ENCODE measurements around the gene TTC13. TPM values are rescaled to one million over a fixed set of nuclear protein-coding genes. Genes with fewer than 3 reads are reported as not detected.

Gene TTC13
- total RNA-seq, 1 donor from 2014 or later, result 8.5 TPM

DNA sequence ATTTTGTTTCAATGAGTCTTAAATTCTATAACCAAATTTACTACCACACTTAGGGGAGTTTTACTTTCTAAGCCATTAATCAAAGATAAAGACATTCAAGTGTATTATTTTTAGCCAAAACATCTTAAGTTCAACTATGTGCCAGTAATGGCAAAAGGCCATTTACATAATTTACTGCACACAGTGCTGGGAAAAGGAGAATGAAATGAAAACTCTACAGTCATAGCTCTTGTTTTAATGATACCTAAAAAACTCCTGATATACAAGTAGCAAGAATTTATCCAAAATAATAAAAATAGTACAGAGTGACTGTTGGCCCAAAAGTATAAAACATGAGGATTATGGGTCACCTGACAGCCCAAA lies 67.9 kb downstream of the TTC13 start:
- TF ChIP-seq, protein P1, sequence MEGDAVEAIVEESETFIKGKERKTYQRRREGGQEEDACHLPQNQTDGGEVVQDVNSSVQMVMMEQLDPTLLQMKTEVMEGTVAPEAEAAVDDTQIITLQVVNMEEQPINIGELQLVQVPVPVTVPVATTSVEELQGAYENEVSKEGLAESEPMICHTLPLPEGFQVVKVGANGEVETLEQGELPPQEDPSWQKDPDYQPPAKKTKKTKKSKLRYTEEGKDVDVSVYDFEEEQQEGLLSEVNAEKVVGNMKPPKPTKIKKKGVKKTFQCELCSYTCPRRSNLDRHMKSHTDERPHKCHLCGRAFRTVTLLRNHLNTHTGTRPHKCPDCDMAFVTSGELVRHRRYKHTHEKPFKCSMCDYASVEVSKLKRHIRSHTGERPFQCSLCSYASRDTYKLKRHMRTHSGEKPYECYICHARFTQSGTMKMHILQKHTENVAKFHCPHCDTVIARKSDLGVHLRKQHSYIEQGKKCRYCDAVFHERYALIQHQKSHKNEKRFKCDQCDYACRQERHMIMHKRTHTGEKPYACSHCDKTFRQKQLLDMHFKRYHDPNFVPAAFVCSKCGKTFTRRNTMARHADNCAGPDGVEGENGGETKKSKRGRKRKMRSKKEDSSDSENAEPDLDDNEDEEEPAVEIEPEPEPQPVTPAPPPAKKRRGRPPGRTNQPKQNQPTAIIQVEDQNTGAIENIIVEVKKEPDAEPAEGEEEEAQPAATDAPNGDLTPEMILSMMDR (conservative IDR thresholded peaks at IDR 0.05; ENCODE audit: low read depth, low read length), result no peak
- no peak for DNase-seq (ENCODE audit: low read depth)
- H3K4me3 ChIP-seq (ENCODE audit: low read depth, low read length), result no peak overlapping the region

DNA sequence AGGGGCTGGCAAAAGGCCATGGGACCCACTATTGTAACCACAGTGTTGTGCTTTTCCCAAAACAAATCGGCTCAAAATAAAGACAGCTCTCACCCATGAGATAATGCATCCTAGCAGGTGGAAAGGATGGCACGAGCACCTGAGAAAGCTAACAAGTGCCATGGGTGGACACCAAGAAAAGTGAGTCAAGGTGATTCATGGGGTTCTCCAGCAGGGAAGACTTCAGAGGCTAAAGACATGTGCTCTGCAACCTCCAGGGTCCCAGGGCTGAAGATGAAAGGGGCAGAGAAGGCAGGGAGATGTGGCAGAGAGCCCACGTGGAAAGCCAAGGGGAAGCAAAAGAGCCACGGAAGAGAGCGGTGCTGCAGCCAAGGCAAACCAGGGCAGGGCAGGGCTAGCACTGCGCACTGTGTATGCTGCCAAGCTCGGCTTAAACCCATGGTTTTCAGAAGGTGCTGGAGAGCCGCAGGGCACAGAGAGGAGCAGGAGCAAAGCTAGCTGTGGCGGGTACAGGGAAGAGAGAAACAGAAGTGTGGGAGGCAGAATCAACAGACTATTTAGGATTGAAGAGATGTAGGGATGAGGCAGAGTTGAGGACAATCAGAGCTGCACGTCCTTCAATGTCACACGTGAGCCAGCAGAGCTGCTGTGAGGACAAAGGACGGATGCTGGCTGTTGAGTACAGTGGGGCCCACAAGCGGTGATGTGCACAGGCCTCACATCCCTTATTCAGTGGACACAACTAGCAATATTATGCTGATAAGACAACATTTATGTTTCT lies 68.5 kb downstream of the TTC13 start:
- no peak for DNase-seq (ENCODE audit: low read depth)
- H3K4me3 ChIP-seq (ENCODE audit: low read depth, low read length), result no peak overlapping the region
- TF ChIP-seq, protein P1 (conservative IDR thresholded peaks at IDR 0.05; ENCODE audit: low read depth, low read length), result no peak

DNA sequence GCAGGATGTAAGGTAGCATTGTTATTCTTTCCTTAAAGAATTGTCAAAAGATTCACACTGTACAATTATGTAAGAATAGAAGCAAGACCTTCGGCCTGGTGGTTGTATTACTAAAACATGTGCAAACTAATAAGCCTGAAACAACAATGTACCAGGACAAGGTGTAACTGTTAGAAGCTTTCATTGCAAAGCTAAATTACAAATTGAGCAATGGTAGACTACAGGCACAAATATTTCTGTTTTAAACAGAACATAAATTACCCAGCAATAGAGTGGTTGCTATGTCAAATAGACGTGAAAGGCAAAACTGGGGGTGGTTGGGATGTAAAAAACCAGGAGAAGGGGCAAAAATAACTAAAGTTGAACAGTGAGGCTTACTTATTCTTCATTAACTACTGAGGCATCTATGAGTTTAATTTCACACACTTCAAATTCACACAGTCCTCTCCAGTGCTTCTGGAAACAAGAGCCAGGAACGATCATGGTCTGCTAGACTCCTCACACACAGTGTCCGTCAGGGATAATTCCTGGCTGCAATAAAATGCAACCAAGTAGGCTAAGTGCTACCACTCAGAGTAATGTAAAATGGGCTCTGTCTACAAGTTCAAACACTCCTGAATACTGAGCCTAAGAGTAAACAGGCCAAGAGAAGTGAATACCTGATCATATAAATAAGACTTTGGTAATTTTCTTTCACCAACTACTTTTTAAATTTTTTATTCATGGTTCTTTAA lies 71.0 kb downstream of the TTC13 start:
- no peak overlapping the region for H3K4me3 ChIP-seq (ENCODE audit: low read depth, low read length)
- TF ChIP-seq, protein P1 (conservative IDR thresholded peaks at IDR 0.05; ENCODE audit: low read depth, low read length), result no peak
- no peak for DNase-seq (ENCODE audit: low read depth)

DNA sequence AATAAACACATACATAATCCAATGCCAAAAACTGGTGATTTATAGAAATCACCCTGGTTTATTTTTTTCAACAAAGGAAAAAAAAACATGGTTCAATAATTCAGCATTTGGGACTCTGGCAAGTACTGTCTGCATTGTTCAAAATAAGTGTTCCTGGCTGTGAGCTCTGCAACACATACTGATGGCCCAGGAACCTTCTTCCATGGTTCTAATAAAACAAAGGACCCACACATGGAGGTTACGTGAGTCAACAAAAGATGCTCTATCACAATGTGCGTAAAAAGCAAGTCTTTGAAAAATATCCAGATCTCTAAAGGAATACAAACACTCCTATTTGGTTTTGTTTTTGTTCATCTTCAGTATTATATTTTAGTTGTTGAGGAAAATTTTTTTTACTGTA lies 72.4 kb downstream of the TTC13 start:
- H3K4me3 ChIP-seq (ENCODE audit: low read depth, low read length), result no peak overlapping the region
- TF ChIP-seq, protein P1 (conservative IDR thresholded peaks at IDR 0.05; ENCODE audit: low read depth, low read length), result no peak
- no peak for DNase-seq (ENCODE audit: low read depth)

DNA sequence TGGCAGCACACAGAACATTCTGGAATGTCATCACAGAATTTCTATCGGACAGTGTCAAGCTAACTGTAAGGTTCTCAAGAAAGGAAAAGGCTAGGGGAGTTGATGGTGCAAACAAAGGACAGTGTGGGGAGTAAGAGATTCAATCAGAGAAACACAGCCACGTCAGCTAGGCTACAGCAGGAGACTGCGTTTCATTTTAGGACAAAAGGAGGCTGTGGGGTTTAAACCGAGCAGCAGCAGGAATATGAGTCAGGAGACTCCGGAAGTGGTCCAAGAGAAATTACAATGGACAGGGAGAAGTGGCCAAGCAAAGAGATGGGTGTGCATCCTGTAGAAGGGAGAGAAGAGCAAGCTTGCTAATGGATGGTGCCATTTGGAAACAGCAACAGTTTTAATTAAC lies 72.9 kb downstream of the TTC13 start:
- TF ChIP-seq, protein P1 (conservative IDR thresholded peaks at IDR 0.05; ENCODE audit: low read depth, low read length), result no peak
- no peak for DNase-seq (ENCODE audit: low read depth)
- no peak overlapping the region for H3K4me3 ChIP-seq (ENCODE audit: low read depth, low read length)

DNA sequence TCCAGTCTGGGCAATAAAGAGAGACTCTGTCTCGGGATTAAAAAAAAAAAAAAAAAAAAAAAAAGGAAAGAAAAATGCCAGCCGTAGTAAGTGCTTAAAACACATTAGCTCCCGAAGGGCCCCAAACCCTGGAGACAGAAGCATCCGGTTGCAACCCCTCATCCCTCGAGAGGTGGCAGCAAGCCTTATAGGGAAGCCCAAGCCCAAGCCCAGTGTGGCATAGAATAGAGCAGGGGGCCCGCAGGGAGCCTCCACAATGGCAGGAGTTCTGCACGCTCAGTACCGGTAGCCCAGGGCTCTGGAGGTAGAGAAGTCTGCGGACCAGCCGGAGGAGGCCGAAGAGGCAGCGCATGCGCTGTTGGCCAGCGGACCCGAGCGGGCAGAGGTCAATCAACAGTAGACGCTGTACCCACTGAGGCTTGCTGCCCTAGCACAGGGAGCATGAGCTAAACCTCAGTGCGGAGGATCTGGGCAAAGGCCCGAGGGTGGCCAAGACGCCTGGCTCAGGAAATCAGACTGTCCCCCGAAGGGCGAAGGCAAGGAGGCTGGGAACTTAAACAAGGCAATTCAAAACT lies 76.2 kb downstream of the TTC13 start:
- DNase-seq (ENCODE audit: low read depth), result no peak
- no peak overlapping the region for H3K4me3 ChIP-seq (ENCODE audit: low read depth, low read length)

More for the DNA sequence above, 76.2 kb downstream of the TTC13 start:
- TF ChIP-seq, protein P1 (conservative IDR thresholded peaks at IDR 0.05; ENCODE audit: low read depth, low read length), result no peak
